ENCODE data around the gene IVD.

Gene IVD

GRCh38 chr15:40459391-40460015, 53.9 kb downstream of the IVD start:
- TF ChIP-seq CTCF (IDR thresholded peaks at IDR 0.05; ENCODE audit: low read depth, low read length, missing control alignments), result no peak
- Histone ChIP-seq H3K4me3 (ENCODE audit: low read depth, low read length) (no peak overlapping the region), H3K27me3 (replicated peaks) (no peaks in the 10 kb centered on the region), H3K36me3 (replicated peaks) (peaks cover 28% of the 10 kb centered on the region), H3K27ac (no peak overlapping the region)
- no peak for DNase-seq
- in situ Hi-C loops (cut with HindIII; ENCODE audit: low pct_ligation_motif_present, low sequenced_read_pairs), result no loop called here

DNA sequence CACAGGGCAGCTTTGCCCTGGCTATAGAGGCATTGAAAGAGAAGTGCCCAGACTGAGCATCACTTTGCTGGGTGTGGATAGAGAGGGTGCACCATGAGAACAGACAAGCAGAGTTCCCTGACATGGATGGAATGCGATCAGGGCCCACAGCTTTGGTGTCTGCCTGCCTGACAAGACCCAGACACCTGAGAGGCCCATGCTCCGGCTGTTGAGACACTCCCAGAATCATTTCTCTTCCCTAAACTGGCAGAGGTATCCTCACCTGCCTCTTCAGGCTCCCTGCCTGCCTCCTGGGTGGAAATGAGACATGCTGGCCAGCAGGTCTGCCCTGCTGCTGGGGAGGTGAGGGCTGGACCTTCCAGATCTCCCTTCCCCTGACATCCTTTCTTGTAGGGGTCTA, 54.8 kb downstream of the IVD start:
- in situ Hi-C loops (cut with HindIII; ENCODE audit: low pct_ligation_motif_present, low sequenced_read_pairs), result no loop called here
- Histone ChIP-seq H3K36me3 (replicated peaks) (peaks cover 33% of the 10 kb centered on the region), H3K27ac (no peak overlapping the region), H3K4me3 (ENCODE audit: low read depth, low read length) (no peak overlapping the region), H3K27me3 (replicated peaks) (no peaks in the 10 kb centered on the region)
- DNase-seq, result no peak
- no peak for TF ChIP-seq CTCF (IDR thresholded peaks at IDR 0.05; ENCODE audit: low read depth, low read length, missing control alignments)

- Histone ChIP-seq H3K36me3 (replicated peaks) (peaks cover 38% of the 10 kb centered on the region), H3K4me3 (ENCODE audit: low read depth, low read length) (no peak overlapping the region), H3K27ac (no peak overlapping the region), H3K27me3 (replicated peaks) (no peaks in the 10 kb centered on the region)
- no peak for TF ChIP-seq CTCF (IDR thresholded peaks at IDR 0.05; ENCODE audit: low read depth, low read length, missing control alignments)
- in situ Hi-C loops (cut with HindIII; ENCODE audit: low pct_ligation_motif_present, low sequenced_read_pairs), result no loop called here
- DNase-seq, result no peak
Observed at GRCh38 chr15:40461958-40462357, 56.4 kb downstream of the IVD start.

DNA sequence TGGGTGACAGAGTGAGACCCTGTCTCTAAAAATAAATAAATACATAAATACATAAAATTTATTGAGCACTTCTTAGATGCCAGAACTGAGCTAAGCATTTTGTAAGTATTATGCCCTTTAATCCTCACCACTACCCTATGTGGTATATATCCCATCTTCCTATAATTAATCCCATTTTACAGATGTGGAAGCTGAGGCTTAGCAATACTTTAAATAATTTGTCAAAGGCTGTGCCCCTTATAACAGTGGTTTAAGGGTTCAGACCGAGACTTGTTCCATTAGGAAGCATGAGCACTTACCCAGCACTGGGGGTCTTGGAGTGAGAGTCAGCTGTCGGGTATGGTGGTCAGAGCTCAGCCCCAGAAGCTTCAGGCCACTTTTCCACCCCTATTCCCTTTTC, 57.7 kb downstream of the IVD start:
- no peak overlapping the region for H3K4me3 ChIP-seq (ENCODE audit: low read depth, low read length)
- in situ Hi-C loops (cut with HindIII; ENCODE audit: low pct_ligation_motif_present, low sequenced_read_pairs), result no loop called here
- H3K27ac ChIP-seq, result no peak overlapping the region
- DNase-seq, result no peak
- H3K36me3 ChIP-seq (replicated peaks), result peaks cover 38% of the 10 kb centered on the region
- TF ChIP-seq CTCF (IDR thresholded peaks at IDR 0.05; ENCODE audit: low read depth, low read length, missing control alignments), result no peak
- H3K27me3 ChIP-seq (replicated peaks), result no peaks in the 10 kb centered on the region

DNA sequence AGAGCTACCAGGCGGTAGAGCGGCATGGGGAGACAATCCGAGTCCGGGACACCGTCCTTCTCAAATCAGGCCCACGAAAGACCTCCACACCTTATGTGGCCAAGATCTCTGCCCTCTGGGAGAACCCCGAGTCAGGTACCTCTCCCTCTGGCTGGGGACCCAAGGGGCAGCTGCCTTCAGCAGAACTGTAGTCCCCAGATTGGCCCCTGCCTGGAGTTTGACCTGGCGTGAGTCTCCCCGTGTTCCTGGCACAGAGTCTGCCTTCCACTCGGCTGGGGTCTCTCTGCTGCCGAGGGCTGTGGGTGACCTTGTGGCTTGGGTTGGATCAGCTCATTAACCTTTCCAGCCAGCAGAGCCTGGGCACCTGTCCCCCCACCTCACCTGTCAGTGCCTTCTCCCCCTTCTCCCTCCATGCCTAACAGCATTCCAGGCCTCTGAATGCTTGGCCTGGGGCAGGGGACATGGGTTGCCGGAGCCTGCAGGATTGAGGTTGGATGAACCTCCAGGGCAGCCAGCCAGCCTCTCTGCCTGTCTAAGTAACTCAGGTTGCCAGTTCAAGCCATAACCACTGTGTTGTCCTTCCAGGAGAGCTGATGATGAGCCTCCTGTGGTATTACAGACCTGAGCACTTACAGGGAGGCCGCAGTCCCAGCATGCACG, 58.4 kb downstream of the IVD start:
- no peak overlapping the region for H3K4me3 ChIP-seq (ENCODE audit: low read depth, low read length)
- no peak for TF ChIP-seq CTCF (IDR thresholded peaks at IDR 0.05; ENCODE audit: low read depth, low read length, missing control alignments)
- no peaks in the 10 kb centered on the region for H3K27me3 ChIP-seq (replicated peaks)
- H3K27ac ChIP-seq, result no peak overlapping the region
- no peak for DNase-seq
- peaks cover 38% of the 10 kb centered on the region for H3K36me3 ChIP-seq (replicated peaks)
- in situ Hi-C loops (cut with HindIII; ENCODE audit: low pct_ligation_motif_present, low sequenced_read_pairs), result no loop called here
